ENCODE data around the gene GPD2. TPM values are rescaled to one million over a fixed set of nuclear protein-coding genes. Genes with fewer than 3 reads are reported as not detected.

Gene GPD2
- total and polyA plus RNA-seq, 10 of the 15 experiments (the other 5 are each of a cell fraction or from before 2014, with no cell fraction given): 10.0 to 73.5 (median 43.4) TPM

DNA sequence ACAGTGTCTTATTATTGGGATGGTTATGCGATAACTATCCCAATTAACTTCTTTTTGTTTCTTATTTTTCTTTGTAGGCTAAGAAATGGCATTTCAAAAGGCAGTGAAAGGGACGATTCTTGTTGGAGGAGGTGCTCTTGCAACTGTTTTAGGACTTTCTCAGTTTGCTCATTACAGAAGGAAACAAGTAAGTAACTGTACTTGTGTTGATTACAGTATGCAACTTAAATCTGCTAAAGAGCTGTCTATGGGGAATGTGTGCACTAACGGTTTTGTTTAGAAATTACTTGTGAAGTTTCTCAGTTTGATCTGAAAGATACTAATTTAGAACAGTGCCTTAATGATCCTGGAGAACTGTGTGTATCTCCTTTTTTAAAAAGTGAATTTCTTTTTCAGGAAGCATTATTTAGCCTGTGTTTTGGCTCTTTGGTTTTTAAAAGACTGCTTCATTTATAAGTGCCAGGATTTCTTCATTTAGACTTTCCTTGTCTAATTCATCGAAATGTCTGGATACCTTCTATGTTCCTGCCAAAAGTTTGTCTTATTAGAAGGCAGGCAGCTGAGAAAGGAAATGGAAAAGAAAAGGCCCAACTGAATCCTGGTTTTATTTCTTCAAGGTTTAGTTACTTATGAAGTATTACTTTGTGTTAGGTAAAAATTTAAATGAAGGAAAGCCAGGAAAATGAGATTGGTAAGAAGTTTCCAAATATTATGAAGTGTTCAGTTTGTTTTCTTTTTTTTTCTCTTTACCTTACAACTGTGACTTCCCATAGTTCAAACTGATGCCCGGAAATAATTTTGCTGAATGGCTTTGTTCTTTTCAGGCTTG lies 40.1 kb downstream of the GPD2 start (continued):
- TF ChIP-seq MTA2 (IDR thresholded peaks at IDR 0.05; ENCODE audit: low read depth) (no peak), SIN3A (IDR thresholded peaks at IDR 0.05; ENCODE audit: low read depth, low read length) (no peak), RUNX3 (IDR thresholded peaks at IDR 0.05; ENCODE audit: low read length) (0 out of 2 replicates have a peak, but pooled peaks have one; percentile 35), HCFC1 (IDR thresholded peaks at IDR 0.05; ENCODE audit: low read length) (no peak), MEF2A (IDR thresholded peaks at IDR 0.05; ENCODE audit: insufficient read depth, low read depth, low read length) (0 out of 2 replicates have a peak, but pooled peaks have one; percentile 36), IKZF1 (conservative IDR thresholded peaks at IDR 0.05) (no peak), ASH2L (IDR thresholded peaks at IDR 0.05; ENCODE audit: borderline replicate concordance, low read depth) (no peak), MTA3 (IDR thresholded peaks at IDR 0.05; ENCODE audit: borderline replicate concordance, low read length) (no peak), TCF7 (IDR thresholded peaks at IDR 0.05; ENCODE audit: borderline replicate concordance) (0 out of 2 replicates have a peak, but pooled peaks have one; percentile 28)

DNA sequence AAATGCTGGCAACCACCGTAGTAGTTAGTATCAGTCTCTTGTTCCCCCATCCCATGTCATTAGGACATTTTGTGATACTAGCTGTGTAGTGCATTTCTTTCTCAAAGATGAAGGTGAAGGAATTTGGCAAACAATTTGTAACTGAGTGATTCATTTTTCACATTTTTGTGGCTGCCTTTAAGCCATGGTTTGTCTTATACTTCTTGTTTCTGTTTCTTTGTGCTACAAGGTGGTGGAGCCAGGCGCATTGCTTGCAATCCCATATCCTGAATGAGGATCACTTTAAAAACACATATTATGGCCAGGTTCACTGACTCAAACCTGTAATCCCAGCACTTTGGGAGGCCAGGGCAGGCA lies 40.6 kb downstream of the GPD2 start:
- Histone ChIP-seq H3K27ac (ENCODE audit: control insufficient read depth, insufficient read depth) (peak overlapping the region; percentile 66), H2AFZ (ENCODE audit: control insufficient read depth, low read depth, low read length) (no peak overlapping the region), H3K4me3 (no peak overlapping the region), H4K20me1 (ENCODE audit: control insufficient read depth, insufficient read depth) (no peaks in the 10 kb centered on the region), H3K27me3 (replicated peaks in 1 of 2; ENCODE audit: control insufficient read depth in 2 of 2, insufficient read depth in 2 of 2, low read length in 1 of 2) (no peaks in the 10 kb centered on the region), H3K36me3 (ENCODE audit: control insufficient read depth in 2 of 2, insufficient read depth in 2 of 2, low read length in 1 of 2) (peaks cover 0 to 2% of the 10 kb centered on the region in 2 experiments; a peak in 1 of 4 replicates), H3K9me3 (replicated peaks; ENCODE audit: control insufficient read depth, insufficient read depth, low read length) (no peaks in the 10 kb centered on the region), H3K9ac (ENCODE audit: control insufficient read depth, insufficient read depth, low read length) (no peak overlapping the region), H3K79me2 (ENCODE audit: control insufficient read depth, insufficient read depth, low read length) (peaks cover 11% of the 10 kb centered on the region), H3K4me1 (ENCODE audit: control insufficient read depth, insufficient read depth, low read length) (peaks cover 39% of the 10 kb centered on the region; the same call in 1 of the 2 replicates), H3K4me2 (ENCODE audit: control insufficient read depth, insufficient read depth) (peak overlapping the region; percentile 15; the same call in 1 of the 2 replicates)
- in situ Hi-C loops (cut with MboI) (no loop called here), intact Hi-C loops (cut with micrococcal nuclease; ENCODE audit: unreplicated experiment) (loop anchor here (5.0 kb wide), 1 partner anchor 50 kb away; no protein-coding TSS in a partner anchor)
- 49% methylated on average over 2 of the region's 2 CpGs for WGBS (ENCODE audit: insufficient coverage, insufficient replicate concordance, low lambda C conversion rate, missing lambda C conversion rate)
- DNase-seq (ENCODE audit: low read depth, low spot score) (peak; percentile 77), FAIRE-seq (peak; percentile 59), ATAC-seq (peak; percentile 86)
- RAD21 ChIA-PET (ENCODE audit: unreplicated experiment): interaction anchor here (0.9 to 1.4 kb wide), 4 partner anchors 19 to 136 kb away, joined by 3 to 4 read pairs (median 4); no protein-coding TSS in a partner anchor
- POLR2A ChIA-PET: interaction anchor here (0.6 to 1.2 kb wide), 2 partner anchors 23 to 136 kb away, joined by 3 read pairs; no protein-coding TSS in a partner anchor
- SMC1A ChIA-PET (ENCODE audit: uncharacterized antibody, unreplicated experiment): interaction anchor here (0.7 to 2.3 kb wide), 15 partner anchors 9 to 143 kb away, joined by 3 to 10 read pairs (median 4); no protein-coding TSS in a partner anchor
- BruUV-seq (replicated peaks): TSS peak; percentile 42
- CTCF ChIA-PET: interaction anchor here (0.9 to 1.6 kb wide), 4 partner anchors 16 to 45 kb away, joined by 3 to 4 read pairs (median 4); no protein-coding TSS in a partner anchor
- TF ChIP-seq CREM (IDR thresholded peaks at IDR 0.05; ENCODE audit: low read depth) (no peak; the same call in 1 of the 2 replicates), ASH2L (IDR thresholded peaks at IDR 0.05; ENCODE audit: borderline replicate concordance, low read depth) (no peak), CHD4 (IDR thresholded peaks at IDR 0.05) (no peak), RAD51 (IDR thresholded peaks at IDR 0.05) (no peak), ZNF592 (IDR thresholded peaks at IDR 0.05) (no peak), RB1 (IDR thresholded peaks at IDR 0.05; ENCODE audit: borderline replicate concordance) (no peak), ZNF384 (IDR thresholded peaks at IDR 0.05; ENCODE audit: borderline replicate concordance, low read depth, low read length) (no peak), PAX5 (IDR thresholded peaks at IDR 0.05; ENCODE audit: borderline replicate concordance, low read depth, low read length) (0 out of 2 replicates have a peak, but pooled peaks have one; percentile 8), JUNB (IDR thresholded peaks at IDR 0.05) (peak; percentile 70), SRF (IDR thresholded peaks at IDR 0.05; ENCODE audit: low read depth in 2 of 2, low read length in 2 of 2) (no peak), SMAD5 (IDR thresholded peaks at IDR 0.05; ENCODE audit: low read depth) (no peak), SIX5 (IDR thresholded peaks at IDR 0.05; ENCODE audit: low read depth, low read length, severe bottlenecking) (no peak), CBFB (IDR thresholded peaks at IDR 0.05; ENCODE audit: low read depth) (no peak)

All from GM12878 (cell line).